ENCODE data around the gene TSACC.
"Not testable (repeated sequence)": the region's sequence is repeated elsewhere in the genome, so short reads cannot be mapped to it uniquely, and the experiment has no call there.

TSACC gene

DNA sequence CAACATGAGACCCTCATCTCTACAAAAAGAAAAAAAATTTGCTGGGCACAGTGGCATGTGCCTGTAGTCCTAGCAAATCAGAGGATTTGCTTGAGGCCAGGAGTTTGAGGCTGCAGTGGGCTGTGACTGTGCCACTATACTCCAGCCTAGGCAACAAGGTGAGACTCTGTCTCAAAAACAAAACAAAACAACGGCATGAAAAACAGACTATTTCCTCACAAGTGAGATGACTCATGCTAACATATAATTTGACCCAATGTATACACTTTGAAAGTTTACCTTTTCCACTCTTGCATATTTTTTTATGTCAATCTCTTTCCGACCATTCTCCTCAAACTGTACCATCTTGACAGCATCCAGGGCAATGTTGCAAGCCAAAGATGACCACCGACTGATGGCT is 17.8 kb upstream of the TSACC start:
- no peak overlapping the region for H3K4me2 ChIP-seq (ENCODE audit: insufficient read depth, low read length)
- no peak overlapping the region for H3K4me3 ChIP-seq (ENCODE audit: low read depth in 1 of 2, low read length in 2 of 2)
- peaks cover 92% of the 10 kb centered on the region for H3K36me3 ChIP-seq (ENCODE audit: insufficient read depth, low read length)
- no peak overlapping the region for H3K27ac ChIP-seq (ENCODE audit: low read length)
- H2AFZ ChIP-seq (ENCODE audit: low read depth, low read length) = no peak overlapping the region
- H3K9ac ChIP-seq (ENCODE audit: low read depth, low read length) = no peak overlapping the region
- H3K4me1 ChIP-seq (ENCODE audit: insufficient read depth, low read length) = no peaks in the 10 kb centered on the region
- peaks cover 15% of the 10 kb centered on the region; the same call in 1 of the 2 replicates for H4K20me1 ChIP-seq (ENCODE audit: insufficient read depth, low read length)
- ATAC-seq (ENCODE audit: insufficient read depth, low read depth) = no peak
- H3K79me2 ChIP-seq (ENCODE audit: insufficient read depth, low read length) = peaks cover 9% of the 10 kb centered on the region
- H3K9me3 ChIP-seq (ENCODE audit: insufficient read depth, low read length, severe bottlenecking) = no peaks in the 10 kb centered on the region
- DNase-seq = no peak
- TF ChIP-seq EZH2 (IDR thresholded peaks at IDR 0.05; ENCODE audit: borderline replicate concordance, low read depth, low read length, severe bottlenecking) = no peak
- no peaks in the 10 kb centered on the region for H3K27me3 ChIP-seq (ENCODE audit: insufficient read depth, low read length, poor library complexity)

DNA sequence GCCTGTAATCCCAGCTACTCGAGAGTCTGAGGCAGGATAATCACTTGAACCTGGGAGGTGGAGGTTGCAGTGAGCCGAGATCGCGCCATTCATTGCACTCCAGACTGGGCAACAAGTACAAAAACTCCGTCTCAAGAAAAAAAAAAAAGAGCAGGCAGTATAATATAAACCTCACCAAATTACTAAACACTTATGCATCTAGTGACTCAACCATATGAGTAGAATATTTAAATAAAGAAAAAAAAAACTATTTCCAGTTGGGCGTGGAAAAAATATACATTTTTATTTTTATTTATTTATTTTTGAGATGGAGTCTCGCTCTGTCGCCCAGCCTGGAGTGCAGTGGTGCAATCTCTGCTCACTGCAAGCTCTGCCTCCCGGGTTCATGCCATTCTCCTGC is 15.1 kb upstream of the TSACC start:
- H3K4me3 ChIP-seq (ENCODE audit: low read depth in 1 of 2, low read length in 2 of 2); ATAC-seq (ENCODE audit: insufficient read depth, low read depth); DNase-seq; H3K79me2 ChIP-seq (ENCODE audit: insufficient read depth, low read length); H3K27ac ChIP-seq (ENCODE audit: low read length); H3K27me3 ChIP-seq (ENCODE audit: insufficient read depth, low read length, poor library complexity); H3K4me1 ChIP-seq (ENCODE audit: insufficient read depth, low read length); H3K4me2 ChIP-seq (ENCODE audit: insufficient read depth, low read length); H3K9ac ChIP-seq (ENCODE audit: low read depth, low read length); H3K9me3 ChIP-seq (ENCODE audit: insufficient read depth, low read length, severe bottlenecking); H2AFZ ChIP-seq (ENCODE audit: low read depth, low read length): not testable (repeated sequence)
- Histone ChIP-seq H4K20me1 (ENCODE audit: insufficient read depth, low read length) (peaks cover 15% of the 10 kb centered on the region; the same call in 1 of the 2 replicates), H3K36me3 (ENCODE audit: insufficient read depth, low read length) (peaks cover 79% of the 10 kb centered on the region)

DNA sequence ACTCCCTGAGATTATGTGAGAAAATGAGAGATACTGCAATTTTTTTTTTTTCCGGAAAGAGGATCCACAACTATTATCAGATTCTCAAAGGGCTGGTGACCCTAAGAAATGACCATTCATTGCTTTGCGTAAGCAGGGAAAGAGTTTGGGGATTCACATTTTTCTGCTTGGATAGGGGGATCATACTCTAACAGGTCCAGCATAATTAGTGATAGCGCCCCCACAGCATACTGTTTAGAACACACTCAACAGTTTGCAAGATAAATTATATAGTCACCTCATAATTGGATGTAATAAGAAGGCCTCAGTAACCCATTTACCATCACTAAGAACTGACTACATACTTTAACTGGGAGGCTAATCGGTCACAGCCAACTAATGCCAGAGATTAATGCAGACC is 2.1 kb upstream of the TSACC start:
- peak overlapping the region; percentile 74 for H3K4me2 ChIP-seq (ENCODE audit: insufficient read depth, low read length)
- peaks cover 28% of the 10 kb centered on the region; the same call in 1 of the 2 replicates for H4K20me1 ChIP-seq (ENCODE audit: insufficient read depth, low read length)
- no peaks in the 10 kb centered on the region for H3K27me3 ChIP-seq (ENCODE audit: insufficient read depth, low read length, poor library complexity)
- ATAC-seq (ENCODE audit: insufficient read depth, low read depth) (no peak), DNase-seq (no peak)
- H2AFZ ChIP-seq (ENCODE audit: low read depth, low read length) = no peak overlapping the region
- H3K4me1 ChIP-seq (ENCODE audit: insufficient read depth, low read length) = peaks cover 32% of the 10 kb centered on the region
- peaks cover 59% of the 10 kb centered on the region for H3K79me2 ChIP-seq (ENCODE audit: insufficient read depth, low read length)
- peak overlapping the region; percentile 69 to 88; a peak in 3 of 4 replicates for H3K4me3 ChIP-seq (ENCODE audit: low read depth in 1 of 2, low read length in 2 of 2)
- peaks cover 54% of the 10 kb centered on the region for H3K36me3 ChIP-seq (ENCODE audit: insufficient read depth, low read length)
- TF ChIP-seq EZH2 (IDR thresholded peaks at IDR 0.05; ENCODE audit: borderline replicate concordance, low read depth, low read length, severe bottlenecking) = no peak
- TF ChIP-seq, protein P1, sequence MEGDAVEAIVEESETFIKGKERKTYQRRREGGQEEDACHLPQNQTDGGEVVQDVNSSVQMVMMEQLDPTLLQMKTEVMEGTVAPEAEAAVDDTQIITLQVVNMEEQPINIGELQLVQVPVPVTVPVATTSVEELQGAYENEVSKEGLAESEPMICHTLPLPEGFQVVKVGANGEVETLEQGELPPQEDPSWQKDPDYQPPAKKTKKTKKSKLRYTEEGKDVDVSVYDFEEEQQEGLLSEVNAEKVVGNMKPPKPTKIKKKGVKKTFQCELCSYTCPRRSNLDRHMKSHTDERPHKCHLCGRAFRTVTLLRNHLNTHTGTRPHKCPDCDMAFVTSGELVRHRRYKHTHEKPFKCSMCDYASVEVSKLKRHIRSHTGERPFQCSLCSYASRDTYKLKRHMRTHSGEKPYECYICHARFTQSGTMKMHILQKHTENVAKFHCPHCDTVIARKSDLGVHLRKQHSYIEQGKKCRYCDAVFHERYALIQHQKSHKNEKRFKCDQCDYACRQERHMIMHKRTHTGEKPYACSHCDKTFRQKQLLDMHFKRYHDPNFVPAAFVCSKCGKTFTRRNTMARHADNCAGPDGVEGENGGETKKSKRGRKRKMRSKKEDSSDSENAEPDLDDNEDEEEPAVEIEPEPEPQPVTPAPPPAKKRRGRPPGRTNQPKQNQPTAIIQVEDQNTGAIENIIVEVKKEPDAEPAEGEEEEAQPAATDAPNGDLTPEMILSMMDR (IDR thresholded peaks at IDR 0.05; ENCODE audit: borderline replicate concordance, extremely low read depth, low read length, poor library complexity, severe bottlenecking) = peak; percentile 36
- no peaks in the 10 kb centered on the region for H3K9me3 ChIP-seq (ENCODE audit: insufficient read depth, low read length, severe bottlenecking)
- H3K27ac ChIP-seq (ENCODE audit: low read length) = peak overlapping the region; percentile 56; the same call in 1 of the 2 replicates
- peak overlapping the region; percentile 67 for H3K9ac ChIP-seq (ENCODE audit: low read depth, low read length)

DNA sequence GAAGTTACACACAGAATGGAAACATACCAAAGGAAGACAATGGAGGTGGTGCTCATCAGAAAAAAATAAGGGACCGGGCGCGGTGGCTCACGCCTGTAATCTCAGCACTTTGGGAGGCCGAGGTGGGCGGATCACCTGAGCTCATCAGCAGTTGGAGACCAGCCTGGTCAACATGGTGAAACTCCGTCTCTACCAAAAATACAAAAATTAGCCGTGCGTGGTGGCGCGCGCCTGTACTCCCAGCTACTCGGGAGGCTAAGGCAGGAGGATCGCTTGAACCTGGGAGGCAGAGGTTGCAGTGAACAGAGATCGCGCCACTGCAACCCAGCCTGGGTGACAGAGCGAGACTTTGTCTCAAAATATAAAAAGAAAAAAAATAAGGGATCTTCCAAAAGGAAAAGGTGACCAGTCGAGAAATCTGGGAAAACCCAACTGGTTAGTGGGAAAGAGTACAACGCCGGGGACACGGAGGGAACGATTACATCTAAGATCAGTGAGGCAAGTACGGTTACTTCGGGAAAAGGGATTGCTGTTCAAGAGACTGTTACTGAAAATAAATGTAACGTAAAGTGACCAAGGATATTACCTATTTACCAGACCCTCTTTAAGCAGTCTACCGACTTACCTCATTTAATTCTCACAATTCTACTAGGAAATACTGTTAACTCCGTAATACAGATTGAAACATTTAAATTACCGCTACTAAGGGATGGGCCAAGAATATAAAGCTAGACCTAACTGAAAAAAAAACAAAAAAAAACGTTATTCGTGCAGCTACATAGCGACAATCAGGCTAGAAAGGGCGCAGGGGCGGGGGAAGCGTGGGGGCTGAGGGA is 1.1 kb upstream of the TSACC start:
- Histone ChIP-seq H3K4me2 (ENCODE audit: insufficient read depth, low read length) (peak overlapping the region; percentile 74), H3K27ac (ENCODE audit: low read length) (peak overlapping the region; percentile 79), H2AFZ (ENCODE audit: low read depth, low read length) (peak overlapping the region; percentile 67), H3K4me1 (ENCODE audit: insufficient read depth, low read length) (peaks cover 32% of the 10 kb centered on the region), H4K20me1 (ENCODE audit: insufficient read depth, low read length) (peaks cover 28% of the 10 kb centered on the region; the same call in 1 of the 2 replicates), H3K36me3 (ENCODE audit: insufficient read depth, low read length) (peaks cover 44% of the 10 kb centered on the region), H3K9ac (ENCODE audit: low read depth, low read length) (peak overlapping the region; percentile 67), H3K27me3 (ENCODE audit: insufficient read depth, low read length, poor library complexity) (no peaks in the 10 kb centered on the region), H3K9me3 (ENCODE audit: insufficient read depth, low read length, severe bottlenecking) (no peaks in the 10 kb centered on the region), H3K79me2 (ENCODE audit: insufficient read depth, low read length) (peaks cover 56% of the 10 kb centered on the region), H3K4me3 (ENCODE audit: low read depth in 1 of 2, low read length in 2 of 2) (peak overlapping the region; percentile 69 to 88)
- DNase-seq (no peak), ATAC-seq (ENCODE audit: insufficient read depth, low read depth) (no peak)
- TF ChIP-seq, protein P1 (IDR thresholded peaks at IDR 0.05; ENCODE audit: borderline replicate concordance, extremely low read depth, low read length, poor library complexity, severe bottlenecking) = no peak
- no peak for TF ChIP-seq EZH2 (IDR thresholded peaks at IDR 0.05; ENCODE audit: borderline replicate concordance, low read depth, low read length, severe bottlenecking)

Measured in DND-41 (cell line).